Endodermal cell (in vitro differentiated cells): ENCODE data around the gene PPM1M. TPM values are rescaled to one million over a fixed set of nuclear protein-coding genes. Genes with fewer than 3 reads are reported as not detected.

Experiments
- DNase-seq: peaks from one replicate; pipeline ENCODE4 v3.0.0-alpha.2; 2017
- H3K27ac ChIP-seq: 2 replicates; pipeline ENCODE4 v1.5.1; 2013; ENCODE audit warnings: mild to moderate bottlenecking, low read depth, low read length, moderate library complexity
- H3K27me3 ChIP-seq: 2 replicates; pipeline ENCODE4 v1.6.1; 2013; ENCODE audit warnings: mild to moderate bottlenecking, low read length, moderate library complexity; ENCODE audit not compliant: insufficient read depth, control insufficient read depth, poor library complexity, severe bottlenecking
- H3K36me3 ChIP-seq: 2 replicates; pipeline ENCODE4 v1.7.0; 2013; ENCODE audit warnings: mild to moderate bottlenecking, low read length, moderate library complexity; ENCODE audit not compliant: control insufficient read depth, insufficient read depth
- H3K4me1 ChIP-seq: one replicate; pipeline ENCODE4 v1.7.0; 2013; ENCODE audit warnings: low read length; ENCODE audit not compliant: control insufficient read depth, insufficient read depth
- H3K4me3 ChIP-seq: 2 replicates; pipeline ENCODE4 v1.5.1; 2013; ENCODE audit warnings: mild to moderate bottlenecking, low read length, moderate library complexity
- H3K9ac ChIP-seq: 2 replicates; pipeline ENCODE4 v1.6.1; 2013; ENCODE audit warnings: mild to moderate bottlenecking, low read length, moderate library complexity; ENCODE audit not compliant: poor library complexity, severe bottlenecking; ENCODE audit errors: extremely low read depth
- H3K9me3 ChIP-seq: 2 replicates; pipeline ENCODE4 v1.6.1; 2013; ENCODE audit warnings: mild to moderate bottlenecking, low read length, moderate library complexity; ENCODE audit not compliant: control insufficient read depth
- H3K27ac Mint-ChIP-seq: 2 replicates; pipeline ENCODE4 v1.8.0; 2020; ENCODE audit warnings: mixed read lengths
- H3K27me3 Mint-ChIP-seq: 2 replicates; pipeline ENCODE4 v1.8.0; 2021; ENCODE audit warnings: mild to moderate bottlenecking, mixed read lengths; ENCODE audit not compliant: insufficient read depth
- H3K36me3 Mint-ChIP-seq: 2 replicates; pipeline ENCODE4 v1.8.0; 2020; ENCODE audit warnings: low read depth, mixed read lengths
- H3K4me1 Mint-ChIP-seq: 2 replicates; pipeline ENCODE4 v1.8.0; 2020; ENCODE audit warnings: mixed read lengths
- H3K4me3 Mint-ChIP-seq: 2 replicates; pipeline ENCODE4 v1.8.0; 2020; ENCODE audit warnings: mild to moderate bottlenecking, moderate library complexity, mixed read lengths
- H3K9me3 Mint-ChIP-seq: 2 replicates; pipeline ENCODE4 v1.8.0; 2020; ENCODE audit warnings: mild to moderate bottlenecking, mixed read lengths
- WGBS, 2 experiments: methylation state at CpG; one replicate each; pipeline versions ENCODE4 v1.1.5 to v1.1.7; 2013; ENCODE audit warnings: missing lambda C conversion rate in 2 of 2, mixed read lengths in 1 of 2; ENCODE audit not compliant: insufficient coverage in 1 of 2, insufficient read length in 1 of 2; 5-methylcytosine and 5-hydroxymethylcytosine counted together
- total RNA-seq, 2 donors: library from RNA; stranded (reverse); fragmentation: NEBNext Ultra II Directional in 1 of 2; extraction: Animal tissue kit (Norgen Biotek cat#: 25700) in 1 of 2; gene quantifications; 2 replicates in 1 of 2; 3 replicates in 1 of 2; pipeline ENCODE4 v1.2.1, GENCODE V29; 2021
- TF ChIP-seq, protein P1 (sequence below): fragments of 200-600 bp; sonication (generic); conservative IDR thresholded peaks from 2 replicates; pipeline ENCODE4 v1.5.0; 2021; ENCODE audit warnings: antibody characterized with exemption, mild to moderate bottlenecking

PPM1M gene
- total RNA-seq, 2 donors from 2014 or later = 6.7 to 6.8 TPM

DNA sequence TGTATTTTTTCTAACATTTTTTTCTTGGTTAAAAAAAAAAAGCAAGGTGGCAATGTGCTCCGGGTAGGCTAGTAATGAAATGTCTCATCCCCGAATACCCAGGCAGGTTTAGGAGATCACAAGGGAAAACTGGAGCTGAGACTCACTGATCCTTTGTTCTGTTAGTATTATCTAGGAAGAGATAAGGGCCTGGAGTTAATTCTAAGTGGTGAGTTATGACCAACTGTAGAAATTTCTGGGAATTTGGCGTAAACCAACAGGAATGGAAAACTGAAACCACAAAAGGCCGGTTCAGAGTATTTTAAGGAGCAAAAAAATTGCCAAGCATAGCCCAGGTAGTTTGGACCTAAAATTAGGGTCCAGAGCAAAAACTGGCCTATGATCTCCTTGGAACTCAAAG is 12.4 kb downstream of the PPM1M start:
- Mint-ChIP-seq H3K27me3 (no peaks in the 10 kb centered on the region), H3K36me3 (peaks cover 87% of the 10 kb centered on the region), H3K9me3 (no peaks in the 10 kb centered on the region), H3K4me3 (peak overlapping the region; percentile 23), H3K4me1 (peaks cover 11% of the 10 kb centered on the region), H3K27ac (peak overlapping the region; percentile 78)
- no peaks in the 10 kb centered on the region for H3K9me3 ChIP-seq
- H3K27ac ChIP-seq = no peak overlapping the region
- peaks cover 4% of the 10 kb centered on the region for H3K4me1 ChIP-seq
- no peak overlapping the region for H3K9ac ChIP-seq
- 87 to 96% methylated on average over 4 of the region's 4 CpGs for WGBS, 2 experiments
- H3K36me3 ChIP-seq = peaks cover 97% of the 10 kb centered on the region
- DNase-seq = no peak
- H3K4me3 ChIP-seq = no peak overlapping the region
- H3K27me3 ChIP-seq = no peaks in the 10 kb centered on the region
- TF ChIP-seq, protein P1, sequence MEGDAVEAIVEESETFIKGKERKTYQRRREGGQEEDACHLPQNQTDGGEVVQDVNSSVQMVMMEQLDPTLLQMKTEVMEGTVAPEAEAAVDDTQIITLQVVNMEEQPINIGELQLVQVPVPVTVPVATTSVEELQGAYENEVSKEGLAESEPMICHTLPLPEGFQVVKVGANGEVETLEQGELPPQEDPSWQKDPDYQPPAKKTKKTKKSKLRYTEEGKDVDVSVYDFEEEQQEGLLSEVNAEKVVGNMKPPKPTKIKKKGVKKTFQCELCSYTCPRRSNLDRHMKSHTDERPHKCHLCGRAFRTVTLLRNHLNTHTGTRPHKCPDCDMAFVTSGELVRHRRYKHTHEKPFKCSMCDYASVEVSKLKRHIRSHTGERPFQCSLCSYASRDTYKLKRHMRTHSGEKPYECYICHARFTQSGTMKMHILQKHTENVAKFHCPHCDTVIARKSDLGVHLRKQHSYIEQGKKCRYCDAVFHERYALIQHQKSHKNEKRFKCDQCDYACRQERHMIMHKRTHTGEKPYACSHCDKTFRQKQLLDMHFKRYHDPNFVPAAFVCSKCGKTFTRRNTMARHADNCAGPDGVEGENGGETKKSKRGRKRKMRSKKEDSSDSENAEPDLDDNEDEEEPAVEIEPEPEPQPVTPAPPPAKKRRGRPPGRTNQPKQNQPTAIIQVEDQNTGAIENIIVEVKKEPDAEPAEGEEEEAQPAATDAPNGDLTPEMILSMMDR = no peak

DNA sequence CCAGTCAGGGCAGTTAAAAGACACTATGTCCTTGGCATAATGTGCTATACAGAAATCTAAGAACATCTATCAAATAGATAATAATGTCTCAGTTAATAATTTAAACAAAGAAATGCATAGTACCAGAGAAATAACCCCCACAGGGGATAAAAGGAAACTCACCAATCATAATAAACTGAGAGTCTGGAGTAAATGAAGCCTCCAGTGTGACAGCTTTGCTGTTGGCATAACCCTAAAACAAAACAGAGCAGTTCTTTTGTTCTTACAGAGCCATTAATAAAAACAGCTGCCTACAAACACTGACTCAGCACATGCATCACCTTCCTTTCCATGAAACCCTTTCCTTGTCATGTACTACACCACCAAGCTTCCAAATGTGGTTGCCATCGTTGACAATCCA is 13.5 kb downstream of the PPM1M start:
- peaks cover 4% of the 10 kb centered on the region for H3K4me1 ChIP-seq
- H3K9ac ChIP-seq = no peak overlapping the region
- H3K27me3 ChIP-seq = no peaks in the 10 kb centered on the region
- Mint-ChIP-seq H3K4me3 (no peak overlapping the region), H3K9me3 (no peaks in the 10 kb centered on the region), H3K27ac (no peak overlapping the region), H3K27me3 (no peaks in the 10 kb centered on the region), H3K4me1 (peaks cover 11% of the 10 kb centered on the region), H3K36me3 (peaks cover 85% of the 10 kb centered on the region)
- H3K27ac ChIP-seq = no peak overlapping the region
- H3K4me3 ChIP-seq = no peak overlapping the region
- H3K9me3 ChIP-seq = no peaks in the 10 kb centered on the region
- peaks cover 97% of the 10 kb centered on the region for H3K36me3 ChIP-seq
- no peak for DNase-seq
- 100% methylated on average over 1 of the region's 1 CpG; no CpG with 5 or more reads in 1 of the 2 experiments for WGBS, 2 experiments
- TF ChIP-seq, protein P1 = no peak

DNA sequence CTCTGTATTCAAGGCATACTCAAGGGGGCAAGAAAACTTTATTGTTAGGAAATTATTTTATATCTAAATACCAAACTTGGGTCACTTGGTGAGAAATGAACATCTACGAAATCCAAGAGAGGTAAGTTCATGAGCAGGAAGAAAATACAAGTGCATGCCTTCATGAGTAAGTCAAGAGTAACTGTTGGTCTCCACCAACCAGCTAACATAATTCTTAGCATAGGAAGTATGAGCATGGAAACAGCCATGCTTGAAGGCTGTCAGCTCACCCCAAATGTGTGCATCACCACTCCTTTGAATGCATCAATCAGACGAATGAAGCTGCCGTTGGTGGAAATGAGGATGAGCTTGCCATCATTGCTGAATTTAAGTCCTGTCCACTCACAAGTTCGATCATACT is 13.9 kb downstream of the PPM1M start:
- TF ChIP-seq, protein P1 = no peak
- no peak for DNase-seq
- H3K9me3 ChIP-seq = no peaks in the 10 kb centered on the region
- no peaks in the 10 kb centered on the region for H3K27me3 ChIP-seq
- Mint-ChIP-seq H3K36me3 (peaks cover 85% of the 10 kb centered on the region), H3K4me1 (peaks cover 11% of the 10 kb centered on the region), H3K4me3 (no peak overlapping the region), H3K27me3 (no peaks in the 10 kb centered on the region), H3K27ac (no peak overlapping the region), H3K9me3 (no peaks in the 10 kb centered on the region)
- no peak overlapping the region for H3K27ac ChIP-seq
- peaks cover 97% of the 10 kb centered on the region for H3K36me3 ChIP-seq
- H3K4me1 ChIP-seq = peaks cover 4% of the 10 kb centered on the region
- WGBS, 2 experiments = 94 to 98% methylated on average over 4 of the region's 4 CpGs
- H3K9ac ChIP-seq = no peak overlapping the region
- no peak overlapping the region for H3K4me3 ChIP-seq
